ENCODE results near the gene UBQLN4.

GRCh38 chr1:156081917-156082308 lies 28.3 kb upstream of the UBQLN4 start:
- TF ChIP-seq CTCF (conservative IDR thresholded peaks at IDR 0.05; ENCODE audit: low read depth, low read length): no peak
- no peak for TF ChIP-seq EZH2 (IDR thresholded peaks at IDR 0.05; ENCODE audit: borderline replicate concordance, low read depth, low read length, poor library complexity, severe bottlenecking)

All from A673 (cell line).